GM13977 (cell line): ENCODE measurements around the gene FFAR4.

Experiments used
- DNase-seq: peaks from one replicate; pipeline ENCODE4 v3.0.0; 2012; ENCODE audit warnings: low spot score
- in situ Hi-C: fragments of 300-500 bp; cut with MboI; formaldehyde crosslinking; loops from one replicate; pipeline ENCODE4 v1.12.0; 2022; ENCODE audit warnings: low sequenced_read_pairs, low pct_unique_long_range_greater_than_20kb, mixed read lengths, inconsistent platforms; ENCODE audit not compliant: unreplicated experiment
- TF ChIP-seq, protein P1 (sequence below): IDR thresholded peaks from 2 replicates; pipeline ENCODE4 v1.5.1; 2012; ENCODE audit warnings: mild to moderate bottlenecking, control low read depth; ENCODE audit not compliant: insufficient read depth; ENCODE audit errors: extremely low read depth, missing control alignments

Gene FFAR4

GRCh38 chr10:93601774-93602162 is 35.3 kb downstream of the FFAR4 start:
- TF ChIP-seq, protein P1, sequence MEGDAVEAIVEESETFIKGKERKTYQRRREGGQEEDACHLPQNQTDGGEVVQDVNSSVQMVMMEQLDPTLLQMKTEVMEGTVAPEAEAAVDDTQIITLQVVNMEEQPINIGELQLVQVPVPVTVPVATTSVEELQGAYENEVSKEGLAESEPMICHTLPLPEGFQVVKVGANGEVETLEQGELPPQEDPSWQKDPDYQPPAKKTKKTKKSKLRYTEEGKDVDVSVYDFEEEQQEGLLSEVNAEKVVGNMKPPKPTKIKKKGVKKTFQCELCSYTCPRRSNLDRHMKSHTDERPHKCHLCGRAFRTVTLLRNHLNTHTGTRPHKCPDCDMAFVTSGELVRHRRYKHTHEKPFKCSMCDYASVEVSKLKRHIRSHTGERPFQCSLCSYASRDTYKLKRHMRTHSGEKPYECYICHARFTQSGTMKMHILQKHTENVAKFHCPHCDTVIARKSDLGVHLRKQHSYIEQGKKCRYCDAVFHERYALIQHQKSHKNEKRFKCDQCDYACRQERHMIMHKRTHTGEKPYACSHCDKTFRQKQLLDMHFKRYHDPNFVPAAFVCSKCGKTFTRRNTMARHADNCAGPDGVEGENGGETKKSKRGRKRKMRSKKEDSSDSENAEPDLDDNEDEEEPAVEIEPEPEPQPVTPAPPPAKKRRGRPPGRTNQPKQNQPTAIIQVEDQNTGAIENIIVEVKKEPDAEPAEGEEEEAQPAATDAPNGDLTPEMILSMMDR, result no peak
- in situ Hi-C loops, result no loop called here

GRCh38 chr10:93603023-93603422 is 36.6 kb downstream of the FFAR4 start:
- TF ChIP-seq, protein P1, result no peak
- no peak for DNase-seq
- in situ Hi-C loops, result no loop called here

More at GRCh38 chr10:93601774-93602162, 35.3 kb downstream of the FFAR4 start:
- no peak for DNase-seq

DNA sequence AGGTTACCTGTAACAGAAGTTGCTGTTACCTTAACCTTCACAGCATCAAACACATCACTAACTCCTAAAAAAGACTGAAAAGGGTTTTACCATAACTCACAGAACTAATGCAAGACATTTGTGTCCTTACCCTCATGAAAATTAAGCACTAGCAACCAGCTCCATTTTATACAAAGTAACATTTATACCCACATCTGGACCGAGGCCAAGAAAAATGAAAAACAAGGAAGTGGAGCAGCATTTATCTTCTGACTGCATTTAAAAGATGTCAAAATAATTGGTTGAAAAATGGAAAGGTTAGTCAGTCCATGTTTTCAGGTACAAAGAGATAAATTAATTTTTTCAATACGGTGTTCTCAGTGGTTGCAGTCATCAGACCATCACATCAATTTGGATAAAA is 37.7 kb downstream of the FFAR4 start:
- TF ChIP-seq, protein P1, result no peak
- DNase-seq, result no peak
- in situ Hi-C loops, result no loop called here

DNA sequence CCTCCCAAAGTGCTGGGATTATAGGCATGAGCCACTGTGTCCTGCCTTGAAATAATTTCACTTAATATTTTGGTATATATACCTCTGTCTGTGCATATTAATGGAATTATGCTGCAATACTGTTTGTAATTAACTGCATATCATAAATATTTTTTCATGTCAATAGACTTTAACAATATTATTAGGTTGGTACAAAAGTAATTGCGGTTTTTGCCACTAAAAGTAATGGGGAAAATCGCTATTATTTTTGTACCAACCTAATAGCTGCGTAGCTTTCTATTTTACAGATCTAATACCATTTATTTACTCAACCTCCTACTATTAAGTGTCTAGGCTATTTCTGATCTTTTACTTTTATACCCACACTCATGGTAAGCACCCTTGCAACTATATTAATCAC is 42.0 kb downstream of the FFAR4 start:
- TF ChIP-seq, protein P1, result no peak
- in situ Hi-C loops, result no loop called here
- DNase-seq, result no peak

DNA sequence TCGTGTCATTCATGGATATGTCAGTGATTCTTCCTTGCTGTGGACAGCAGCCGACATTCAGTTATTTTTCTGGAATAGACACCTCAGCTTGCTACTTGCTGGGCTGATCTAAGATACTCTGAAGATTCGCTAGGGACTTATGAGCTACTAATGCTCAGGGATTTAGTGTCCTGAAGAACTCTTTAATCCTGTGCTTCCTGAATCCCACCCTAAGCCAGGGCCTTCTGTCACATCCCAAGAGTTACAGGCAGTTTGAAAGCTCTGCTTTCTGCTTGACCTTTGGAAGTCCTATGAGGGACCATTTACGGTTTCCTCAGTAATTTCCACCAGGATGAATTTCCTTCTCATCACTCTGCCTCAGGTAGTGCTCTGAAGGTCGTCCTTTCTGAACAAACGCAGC is 45.8 kb downstream of the FFAR4 start, which contains the start of gene PDE6C:
PDE6C (plus strand) TSS at position 227 of the 400 bp plus-strand sequence. CDS start 189 bp downstream, outside the sequence.
- in situ Hi-C loops, result no loop called here
- TF ChIP-seq, protein P1, result no peak
- DNase-seq, result no peak

- no peak for DNase-seq
- in situ Hi-C loops, result no loop called here
- TF ChIP-seq, protein P1, result no peak
Observed at GRCh38 chr10:93613126-93613525, 46.7 kb downstream of the FFAR4 start.
